ENCODE measurements around the gene WWOX.

Gene WWOX

GRCh38 chr16:78154729-78155461 lies 55.4 kb downstream of the WWOX start:
- FAIRE-seq (no peak), DNase-seq (ENCODE audit: insufficient read length, low spot score) (no peak)
- no peak for TF ChIP-seq CTCF (IDR thresholded peaks at IDR 0.05; ENCODE audit: insufficient read depth, missing control alignments)

- DNase-seq (ENCODE audit: insufficient read length, low spot score) (no peak), FAIRE-seq (no peak)
- TF ChIP-seq CTCF (IDR thresholded peaks at IDR 0.05; ENCODE audit: insufficient read depth, missing control alignments) = no peak
Observed at GRCh38 chr16:78155791-78156345, 56.4 kb downstream of the WWOX start.

- no peak for TF ChIP-seq CTCF (IDR thresholded peaks at IDR 0.05; ENCODE audit: insufficient read depth, missing control alignments)
- DNase-seq (ENCODE audit: insufficient read length, low spot score) (no peak), FAIRE-seq (no peak)
Observed at GRCh38 chr16:78161023-78161729, 61.7 kb downstream of the WWOX start.

- FAIRE-seq = no peak
- no peak for TF ChIP-seq CTCF (IDR thresholded peaks at IDR 0.05; ENCODE audit: insufficient read depth, missing control alignments)
- DNase-seq (ENCODE audit: insufficient read length, low spot score) = no peak
Observed at GRCh38 chr16:78163772-78164670, 64.6 kb downstream of the WWOX start.

GRCh38 chr16:78170494-78170933 lies 71.1 kb downstream of the WWOX start:
- FAIRE-seq (no peak), DNase-seq (ENCODE audit: insufficient read length, low spot score) (no peak)
- no peak for TF ChIP-seq CTCF (IDR thresholded peaks at IDR 0.05; ENCODE audit: insufficient read depth, missing control alignments)

GRCh38 chr16:78175287-78175686 lies 75.8 kb downstream of the WWOX start:
- DNase-seq (ENCODE audit: insufficient read length, low spot score) (no peak), FAIRE-seq (no peak)
- TF ChIP-seq CTCF (IDR thresholded peaks at IDR 0.05; ENCODE audit: insufficient read depth, missing control alignments) = no peak
